NCI-H510A (cell line): ENCODE measurements around the gene P4HA2.

Source experiments
- DNase-seq: peaks from one replicate; lab custom pipeline; 2025; lab: John Stamatoyannopoulos, UW

The P4HA2 gene

DNA sequence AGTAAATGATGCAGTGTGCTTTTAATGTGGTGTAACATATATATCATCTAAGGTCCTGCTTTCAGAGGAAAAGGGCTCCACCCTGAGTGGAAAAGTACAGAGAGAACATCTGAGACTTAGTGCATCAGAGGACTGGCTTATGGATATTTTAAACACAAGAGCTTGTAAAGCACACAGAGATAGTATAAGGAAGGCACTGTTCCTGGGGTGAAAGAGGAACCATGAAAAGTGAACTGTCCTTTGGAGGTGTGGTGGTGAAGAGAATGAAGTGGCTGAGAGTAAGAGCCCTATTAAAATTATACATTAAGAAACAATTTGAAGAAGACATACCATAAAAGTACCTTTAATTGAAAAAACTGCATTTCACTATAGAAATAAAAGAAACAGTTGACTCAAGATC lies 85.2 kb downstream of the P4HA2 start:
- DNase-seq: no peak
